COR-L47 (cell line): ENCODE measurements around the gene UBE2H.
"Not testable (repeated sequence)": the region's sequence is repeated elsewhere in the genome, so short reads cannot be mapped to it uniquely, and the experiment has no call there.

Source experiments
- DNase-seq: peaks from one replicate; lab custom pipeline; 2025; lab: John Stamatoyannopoulos, UW

UBE2H gene

DNA sequence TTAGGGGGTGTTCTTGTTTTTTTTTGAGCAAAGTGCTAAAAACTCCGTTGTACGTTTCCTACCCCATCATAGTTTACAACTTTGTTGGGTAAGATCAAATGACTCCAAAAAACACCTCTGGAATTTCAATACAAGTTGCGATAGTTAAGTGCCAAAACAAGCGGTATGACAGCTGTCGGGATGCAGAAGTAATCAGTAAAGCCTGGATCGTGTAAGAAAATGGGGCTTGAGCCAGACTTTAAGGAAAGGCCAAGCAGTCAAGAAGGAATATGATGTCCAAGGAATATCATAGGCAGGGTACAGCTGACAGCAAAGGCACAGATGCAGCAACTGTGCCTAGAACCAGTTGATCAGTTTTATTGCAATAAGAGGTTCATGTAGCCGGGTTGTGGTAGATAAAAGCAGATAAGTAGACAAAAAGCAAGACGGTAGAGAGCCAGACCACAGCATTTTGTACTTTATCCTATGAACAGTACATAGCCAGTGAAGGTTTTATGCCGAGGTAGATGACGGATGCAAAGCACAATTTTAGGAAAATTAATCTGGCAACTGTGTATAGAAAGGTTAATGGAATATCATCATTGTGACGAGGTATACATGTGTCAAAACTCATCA lies 45.5 kb downstream of the UBE2H start:
- DNase-seq, result no peak

DNA sequence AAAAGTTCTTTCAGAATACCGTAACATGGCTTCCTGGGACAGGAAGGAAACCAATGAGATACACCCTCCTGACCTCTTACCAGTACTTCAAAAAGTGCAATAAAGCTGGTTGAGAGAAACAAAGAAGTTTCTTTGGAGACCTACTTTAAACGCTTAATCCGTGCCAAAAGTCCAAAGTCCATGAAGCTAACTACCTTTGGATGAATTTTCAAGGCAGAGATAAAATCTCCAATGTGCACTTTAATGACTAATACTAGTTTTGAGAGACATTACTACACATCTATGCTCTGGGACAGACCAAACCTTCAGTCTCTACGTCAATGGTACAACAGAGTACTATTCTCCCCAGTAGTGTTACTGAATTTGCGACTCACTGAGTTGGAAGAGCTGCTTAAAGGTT lies 46.1 kb downstream of the UBE2H start:
- no peak for DNase-seq

DNA sequence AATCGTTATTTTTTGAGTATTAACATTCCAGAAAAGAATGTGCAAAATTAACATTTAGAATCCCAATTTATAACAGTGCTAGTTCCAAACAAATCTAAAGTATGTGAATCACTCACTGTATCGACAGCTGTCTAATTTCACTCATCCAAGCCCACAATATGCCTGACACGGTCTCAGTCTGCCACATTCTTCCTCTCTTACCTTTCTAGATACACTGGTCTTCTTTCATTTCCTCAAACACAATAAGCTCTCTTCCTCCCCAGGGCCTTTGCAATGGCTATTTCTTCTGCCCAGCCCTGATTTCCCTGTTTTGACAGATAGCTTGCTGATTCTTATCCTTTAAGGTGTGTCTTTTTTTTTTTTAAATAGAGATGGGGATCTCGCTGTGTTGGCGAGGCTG lies 48.8 kb downstream of the UBE2H start:
- no peak for DNase-seq

DNA sequence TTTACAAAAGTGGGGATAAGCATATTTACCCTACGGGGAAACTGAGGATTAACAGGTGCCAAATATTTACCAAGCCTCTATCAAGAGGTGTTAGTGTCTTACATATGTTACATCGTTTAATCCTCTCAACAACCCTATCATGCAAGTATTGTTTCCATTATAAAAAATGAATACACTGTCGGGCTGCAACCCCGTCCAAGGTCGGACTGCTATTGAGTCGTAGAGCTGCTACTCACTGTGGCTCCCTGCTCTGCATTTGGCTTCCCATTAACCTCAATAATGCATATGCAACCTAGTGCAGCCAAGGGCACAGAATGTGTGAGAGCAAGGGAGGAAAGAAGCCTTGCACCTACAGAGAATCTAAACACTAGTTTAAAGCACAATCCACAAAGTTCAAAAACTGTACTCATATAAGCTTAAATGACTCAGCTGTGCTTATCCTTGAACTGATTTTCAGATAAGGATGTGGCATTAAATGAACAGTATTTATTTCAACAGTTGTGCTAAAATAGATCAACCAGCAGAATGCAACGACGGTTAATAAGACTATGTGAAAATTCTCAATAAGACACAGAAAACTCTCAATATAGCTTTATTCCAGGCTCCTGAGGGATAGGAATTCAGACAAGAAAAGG lies 49.9 kb downstream of the UBE2H start:
- DNase-seq, result no peak

DNA sequence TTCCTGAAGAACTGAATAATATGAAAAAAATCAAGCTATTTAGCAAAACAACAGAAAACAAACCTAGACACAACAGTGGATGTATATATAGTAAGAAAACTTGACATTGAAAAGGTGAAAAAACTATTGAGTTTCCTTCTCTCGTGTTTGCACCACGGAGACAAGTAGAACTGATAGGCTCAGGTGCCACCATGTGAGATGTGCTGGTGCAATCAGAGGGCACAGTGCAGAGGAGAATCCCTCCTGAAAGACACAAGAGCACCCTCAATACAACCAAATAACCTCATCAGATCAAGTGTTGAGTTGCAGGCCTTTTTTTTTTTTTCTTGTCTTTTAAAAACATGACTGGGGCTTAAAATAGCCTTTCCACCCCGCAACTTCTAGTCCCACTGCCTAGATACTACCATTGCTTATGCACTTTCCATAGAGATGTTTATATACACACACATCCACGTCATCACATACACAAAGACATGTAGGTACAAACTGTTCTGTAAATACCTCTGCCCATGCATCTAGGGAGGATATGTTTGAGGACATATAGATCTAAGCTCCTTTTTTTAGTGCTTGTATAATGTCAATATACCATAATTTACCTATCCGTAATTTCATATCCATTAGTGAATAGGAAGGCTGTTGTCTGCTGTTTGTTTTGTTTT lies 54.1 kb downstream of the UBE2H start:
- DNase-seq, result no peak

DNA sequence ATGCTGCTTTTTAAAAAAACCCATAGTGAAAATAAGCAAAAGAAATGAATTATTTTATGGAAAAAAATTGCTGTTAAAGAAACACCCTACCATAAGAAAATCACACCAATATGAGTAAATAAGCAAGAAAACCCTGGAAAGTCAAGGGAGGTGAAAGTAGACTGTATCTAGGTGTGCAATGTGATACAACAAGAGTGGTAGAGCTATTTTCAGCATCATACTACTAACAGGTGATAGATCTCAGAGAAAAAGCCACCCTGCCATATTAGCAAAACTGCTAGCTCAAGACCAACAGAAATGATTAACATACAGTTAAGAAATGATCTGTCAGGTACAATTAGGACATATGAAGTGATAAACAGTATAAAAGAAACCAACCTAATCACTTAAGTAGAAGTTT lies 54.8 kb downstream of the UBE2H start:
- no peak for DNase-seq

DNA sequence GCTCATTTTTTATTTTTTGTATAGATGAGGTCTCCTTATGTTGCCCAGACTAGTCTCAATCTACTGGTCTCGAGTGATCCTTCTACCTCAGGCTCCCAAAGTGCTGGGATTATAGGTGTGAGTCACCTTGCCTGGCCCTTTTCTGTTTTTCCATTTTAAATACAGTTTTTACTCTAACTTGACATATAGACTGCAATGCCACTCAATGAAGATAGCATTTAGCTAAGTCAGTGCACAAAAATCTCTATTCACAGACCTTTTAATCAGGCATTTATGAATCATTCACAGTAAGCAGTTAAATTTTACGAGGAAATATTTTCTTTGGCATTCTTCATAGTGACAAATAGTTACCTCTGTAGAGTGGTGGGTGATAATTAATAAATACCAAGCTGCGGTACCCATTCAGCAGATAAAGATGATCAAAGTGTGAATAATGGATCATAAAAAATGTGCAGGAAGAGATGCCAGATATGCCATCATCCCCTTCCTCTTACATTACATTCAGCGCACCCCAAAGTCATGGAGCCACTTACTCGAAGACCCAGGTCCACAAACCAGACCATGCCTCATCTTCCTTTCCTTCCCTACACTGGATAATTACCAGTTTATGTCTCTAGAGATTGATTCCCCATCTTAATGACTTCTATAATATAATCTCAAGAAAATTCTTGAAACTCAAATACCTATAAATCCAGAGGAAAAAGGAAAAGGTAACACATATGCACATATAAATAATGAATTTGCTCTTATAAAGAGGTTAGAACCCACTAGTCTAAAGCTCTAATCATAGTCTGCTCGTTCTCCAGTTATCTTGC lies 56.0 kb downstream of the UBE2H start:
- DNase-seq, result no peak

DNA sequence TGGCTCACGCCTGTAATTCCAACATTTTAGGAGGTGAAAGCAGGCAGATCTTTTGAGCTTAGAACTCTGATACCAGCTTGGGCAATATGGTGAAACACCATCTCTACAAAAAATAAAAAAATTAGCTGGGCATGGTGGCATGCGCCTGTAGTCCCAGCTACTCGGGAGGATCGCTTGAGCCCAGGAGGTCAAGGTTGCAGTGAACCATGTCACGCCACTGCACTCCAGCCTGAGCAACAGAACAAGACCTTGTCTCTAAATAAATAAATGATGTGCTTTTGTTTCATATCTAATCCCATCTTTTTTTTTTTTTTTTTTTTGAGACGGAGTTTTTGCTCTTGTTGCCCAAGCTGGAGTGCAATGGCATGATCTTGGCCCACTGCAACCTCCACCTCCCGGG lies 58.6 kb downstream of the UBE2H start:
- DNase-seq, result not testable (repeated sequence)

DNA sequence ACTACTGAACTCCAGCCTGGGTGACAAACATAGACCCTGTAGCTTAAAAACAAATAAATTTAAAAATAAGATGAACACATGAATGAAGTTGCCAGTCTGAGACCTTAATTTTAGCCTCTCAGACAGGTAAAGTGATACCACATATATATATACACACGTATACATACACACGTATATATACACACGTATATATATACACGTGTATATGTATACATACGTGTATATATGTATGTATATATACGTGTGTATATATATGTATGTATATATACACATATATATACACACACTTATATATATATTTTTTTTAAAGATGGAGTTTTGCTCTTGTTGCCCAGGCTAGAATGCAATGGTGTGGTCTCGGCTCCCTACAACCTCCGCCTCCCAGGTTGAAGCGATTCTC lies 62.7 kb downstream of the UBE2H start:
- no peak for DNase-seq

DNA sequence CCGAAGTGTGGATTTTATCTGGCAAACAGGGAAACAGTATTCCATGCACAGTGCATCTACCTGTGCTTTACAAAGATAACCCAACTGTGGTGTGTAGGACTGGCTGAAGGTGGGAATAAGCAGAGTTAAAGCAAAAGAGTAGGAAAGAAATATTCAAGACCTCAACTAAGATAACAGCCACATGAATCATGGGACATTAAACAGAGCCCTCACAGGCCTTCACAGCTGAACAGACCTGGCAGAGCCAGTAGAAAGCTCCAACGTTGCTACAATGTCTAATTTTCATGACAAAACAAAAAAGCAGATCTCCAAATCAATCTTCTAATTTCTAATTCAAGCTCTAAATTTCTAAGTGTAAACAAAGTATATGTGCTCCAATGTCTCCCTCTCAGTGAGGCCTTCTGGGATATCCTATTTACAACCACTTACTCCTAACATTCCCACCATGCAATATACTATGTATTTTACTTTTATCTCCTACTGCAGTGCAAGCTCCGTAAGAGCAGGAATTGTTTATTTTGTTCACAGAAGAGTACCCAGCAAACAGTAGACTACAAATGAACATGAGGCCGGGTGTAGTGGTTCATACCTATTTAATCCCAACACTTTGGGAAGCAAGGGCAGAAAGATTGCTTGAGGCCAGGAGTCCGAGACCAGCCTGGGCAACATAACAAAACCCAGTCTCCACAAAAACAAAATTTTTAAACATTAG lies 63.5 kb downstream of the UBE2H start:
- no peak for DNase-seq

DNA sequence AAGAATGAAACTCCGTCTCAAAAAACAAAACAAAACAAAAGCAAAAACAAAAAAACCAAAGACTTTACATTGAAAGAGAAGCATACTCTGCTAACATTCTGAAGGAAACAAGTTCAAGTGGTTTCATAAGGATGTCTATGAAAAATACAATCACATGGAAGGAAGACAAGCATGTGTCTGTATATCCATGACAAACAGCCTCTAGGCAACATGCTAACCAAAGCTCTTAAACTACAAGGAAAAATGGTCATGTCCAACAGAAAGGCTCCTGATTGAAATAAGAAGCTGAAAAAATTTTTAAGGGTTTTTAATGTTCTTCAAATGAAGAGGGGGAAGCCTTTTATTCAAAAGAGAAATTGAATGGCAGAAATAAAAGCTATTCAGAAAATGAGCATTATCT lies 64.9 kb downstream of the UBE2H start:
- no peak for DNase-seq

DNA sequence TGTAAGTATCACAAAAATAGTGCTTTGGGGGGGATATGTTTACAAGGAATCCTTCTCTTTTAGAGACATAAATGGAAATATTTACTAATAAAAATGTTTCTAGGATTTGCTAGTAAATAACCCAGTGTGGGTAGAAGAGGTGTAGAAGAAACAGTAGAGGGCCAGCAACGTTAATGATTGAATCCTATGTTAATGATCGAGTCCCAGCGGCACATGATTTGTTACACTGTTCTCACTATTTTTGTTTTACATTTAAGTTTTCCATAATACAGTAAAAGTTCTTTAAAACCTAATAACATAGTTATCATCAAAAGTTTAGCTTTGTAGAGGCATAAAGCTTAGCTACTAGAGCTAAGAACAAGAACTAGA lies 66.0 kb downstream of the UBE2H start:
- no peak for DNase-seq

DNA sequence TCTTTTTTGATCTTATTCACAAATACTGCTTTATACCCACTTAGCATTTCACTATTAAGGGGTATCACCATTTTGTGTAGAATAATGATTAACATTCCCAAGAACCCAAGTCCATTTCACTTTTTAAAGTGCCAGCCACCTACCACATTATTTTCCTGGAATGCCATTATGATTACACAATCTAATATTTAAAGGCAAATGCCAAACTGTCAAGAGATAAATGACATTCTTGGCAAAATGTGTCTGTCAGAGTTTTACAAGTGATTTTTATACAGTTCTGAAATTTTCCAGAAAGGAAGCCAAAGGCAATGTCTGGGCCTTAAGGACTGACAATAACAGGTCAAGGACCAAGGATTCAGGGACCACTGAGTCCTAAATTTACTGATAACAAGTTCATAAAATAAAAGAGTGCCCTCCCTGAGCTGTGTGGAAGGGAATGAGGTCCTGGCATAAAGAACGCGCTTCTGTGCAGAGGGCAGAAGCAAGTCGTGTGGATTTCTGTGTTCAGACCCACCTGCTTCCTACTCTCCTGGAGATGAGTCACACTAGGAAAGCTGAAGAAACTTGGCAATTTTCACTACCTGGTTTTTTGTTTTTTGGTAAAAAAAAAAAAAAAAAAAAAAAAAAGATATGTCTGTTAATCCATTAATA lies 66.5 kb downstream of the UBE2H start:
- DNase-seq, result no peak

DNA sequence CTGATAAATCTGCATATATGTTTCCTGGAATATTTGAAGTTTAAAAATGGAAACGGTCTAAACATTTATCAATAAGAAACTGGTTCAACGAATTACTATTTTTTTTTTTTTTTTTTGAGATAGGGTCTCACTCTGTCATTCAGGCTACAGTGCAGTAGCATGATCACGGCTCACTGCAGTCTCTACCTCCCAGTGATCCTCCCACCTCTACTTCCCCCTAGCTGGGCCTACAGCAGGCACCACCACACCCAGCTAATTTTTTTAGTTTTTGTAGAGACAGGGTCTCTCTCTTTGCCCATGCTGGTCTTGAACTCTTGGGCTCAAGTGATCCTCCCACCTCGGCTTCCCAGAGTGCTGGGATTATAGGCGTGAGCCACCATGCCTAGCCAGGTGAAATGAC lies 68.3 kb downstream of the UBE2H start:
- DNase-seq, result no peak

DNA sequence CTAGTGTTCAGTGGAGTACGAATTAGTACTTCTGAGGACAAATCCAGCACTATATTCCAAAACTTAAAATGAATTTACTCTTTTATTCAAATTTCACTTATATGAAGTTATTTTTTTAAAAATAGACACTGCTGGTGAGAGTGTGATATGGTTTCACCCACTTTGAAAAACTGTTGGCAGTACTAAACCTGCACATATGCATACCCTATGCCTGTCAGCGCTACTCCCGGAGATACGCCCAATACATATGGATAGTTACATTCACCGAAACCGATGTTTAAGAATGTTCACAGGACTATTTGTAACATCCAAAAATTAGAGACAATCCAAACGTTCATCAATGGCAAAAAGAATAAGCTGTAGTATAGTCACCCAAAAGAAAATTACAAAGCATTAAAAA lies 69.6 kb downstream of the UBE2H start:
- DNase-seq, result no peak

DNA sequence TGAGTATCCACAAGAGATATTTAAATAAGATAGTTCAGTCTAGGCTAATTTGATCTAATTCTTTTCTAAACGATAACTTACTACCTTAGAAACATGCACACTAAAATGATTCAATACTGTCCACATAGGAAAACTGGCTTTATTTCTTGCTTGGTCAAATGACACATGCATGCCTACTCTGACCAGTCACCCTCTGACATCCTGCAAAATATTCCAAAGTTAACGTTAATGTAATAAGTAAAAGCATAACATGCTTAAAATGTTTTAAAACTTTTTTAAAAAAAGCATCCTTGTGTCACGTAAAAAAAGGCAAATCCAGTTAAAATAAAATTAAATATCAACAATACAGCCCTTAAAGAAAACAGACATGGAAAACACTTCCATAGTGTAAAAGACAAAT lies 70.2 kb downstream of the UBE2H start:
- no peak for DNase-seq

DNA sequence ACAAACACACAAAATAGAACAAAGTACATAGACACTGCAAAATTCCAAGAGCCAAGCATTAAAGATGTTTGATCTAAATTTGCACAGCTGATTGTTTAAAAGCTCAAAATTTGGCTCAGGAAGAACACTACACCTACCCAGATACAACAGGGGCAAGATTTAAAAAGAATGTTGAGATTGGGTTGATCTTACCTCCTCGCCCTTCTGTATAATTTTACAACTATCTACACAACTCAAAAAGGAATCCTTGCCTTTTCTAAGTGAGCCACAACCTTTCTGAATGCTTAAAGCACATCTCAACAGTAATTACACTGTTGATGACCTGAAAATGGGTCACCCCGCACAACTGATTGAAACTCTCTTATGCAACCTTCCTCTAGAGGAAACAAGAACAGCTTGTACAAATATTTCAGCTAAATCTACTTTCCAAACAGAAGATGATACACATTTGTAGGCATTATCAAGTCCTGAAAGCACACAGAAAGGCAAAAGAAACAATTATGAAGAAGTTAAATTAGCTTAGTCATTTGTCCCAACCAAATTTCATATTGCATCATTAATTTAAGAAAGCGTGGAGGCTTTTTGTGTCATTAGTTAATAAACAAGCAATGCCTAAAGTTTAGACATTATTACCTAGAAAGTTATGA lies 75.5 kb downstream of the UBE2H start:
- DNase-seq, result no peak

DNA sequence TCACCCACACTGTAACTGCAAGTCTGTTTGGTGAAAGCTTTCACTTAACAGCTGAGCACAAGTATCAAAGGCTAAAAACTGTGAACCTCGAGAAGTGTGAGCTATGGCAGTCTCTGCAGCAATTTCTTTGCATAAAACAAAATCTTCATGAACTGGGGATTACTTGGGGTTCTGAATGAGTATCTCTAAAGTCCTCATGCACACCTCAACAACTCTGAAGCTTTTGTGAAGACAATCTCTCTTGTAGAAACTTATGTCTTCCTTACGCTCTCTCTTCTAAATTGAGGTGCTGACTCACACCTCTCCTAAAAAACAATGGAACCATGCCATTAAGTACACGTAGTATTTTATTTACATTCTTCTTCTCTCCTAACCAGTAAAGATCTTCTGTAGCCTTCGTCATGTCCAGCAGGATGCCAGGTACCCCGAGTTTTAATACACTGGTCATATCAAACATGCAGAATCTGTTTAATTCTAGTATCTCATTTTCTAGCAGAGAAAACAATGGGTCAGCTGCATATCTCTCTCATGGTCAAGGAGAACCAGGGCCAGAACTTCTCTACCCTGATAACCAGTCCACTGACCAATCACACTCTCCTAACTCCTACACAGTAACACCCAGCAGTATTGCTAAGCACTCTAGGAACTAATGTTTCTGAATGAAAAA lies 76.9 kb downstream of the UBE2H start:
- DNase-seq, result no peak

DNA sequence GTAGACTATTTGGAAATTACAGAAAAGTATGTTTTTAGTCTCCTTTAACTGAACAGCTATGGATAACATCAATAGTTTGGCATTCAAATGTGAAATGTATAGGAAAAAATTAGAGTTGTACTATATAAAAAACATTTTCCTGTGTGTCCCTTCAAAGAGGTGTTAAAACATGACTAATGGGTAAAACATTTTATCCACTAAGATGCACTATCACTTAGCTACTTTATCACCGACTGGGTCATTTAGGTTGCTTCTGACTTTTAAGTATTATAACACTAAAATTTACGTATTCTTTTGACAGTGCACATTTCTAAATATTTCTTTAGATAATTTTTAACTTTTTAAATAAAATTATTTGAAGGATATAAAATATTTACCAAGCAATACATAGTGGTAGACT lies 77.6 kb downstream of the UBE2H start:
- DNase-seq, result no peak

DNA sequence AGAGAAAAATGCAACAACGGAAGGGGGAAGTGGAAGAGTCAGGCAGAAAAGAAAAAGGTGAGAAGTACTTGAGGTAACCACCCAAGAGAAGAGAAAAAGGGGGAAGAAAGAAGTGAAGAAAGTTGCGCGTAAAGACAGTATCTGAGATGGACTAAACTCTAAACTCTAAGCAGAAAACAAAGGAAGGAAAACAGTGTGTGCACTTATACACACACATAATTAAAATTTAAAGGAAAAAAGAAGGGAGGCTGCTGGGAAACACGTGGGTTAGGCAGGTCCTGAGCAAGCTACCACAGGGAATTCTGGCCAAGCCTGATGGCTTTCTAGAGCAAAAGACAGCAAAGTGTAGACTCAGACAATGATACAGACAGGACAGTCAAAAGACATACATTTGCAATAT lies 78.0 kb downstream of the UBE2H start:
- no peak for DNase-seq

DNA sequence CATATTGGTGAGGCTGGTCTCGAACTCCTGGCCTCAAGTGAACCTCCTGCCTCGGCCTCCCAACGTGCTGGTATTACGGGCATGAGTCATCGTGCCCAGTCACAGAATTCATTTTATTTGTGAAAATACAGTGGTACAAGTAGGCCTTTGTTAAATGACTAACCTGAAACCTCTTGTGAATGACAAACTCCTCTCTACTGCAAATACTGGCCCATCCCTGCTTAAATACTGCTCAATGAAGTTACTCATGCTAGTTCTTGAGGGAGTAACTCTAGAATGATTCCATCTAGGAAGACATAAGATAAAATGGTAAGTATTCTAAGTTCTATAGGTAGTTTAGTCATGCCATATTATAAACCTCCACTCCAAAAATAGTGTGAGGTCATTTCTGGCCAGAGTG lies 80.7 kb downstream of the UBE2H start:
- no peak for DNase-seq
